GM19193 (cell line): ENCODE data around the gene RGS7.

Source experiments
- POLR2A ChIP-seq: IDR thresholded peaks from 4 replicates; pipeline ENCODE4 v1.6.1; 2011; ENCODE audit not compliant: insufficient read depth, insufficient read length; ENCODE audit errors: extremely low read depth

The RGS7 gene

DNA sequence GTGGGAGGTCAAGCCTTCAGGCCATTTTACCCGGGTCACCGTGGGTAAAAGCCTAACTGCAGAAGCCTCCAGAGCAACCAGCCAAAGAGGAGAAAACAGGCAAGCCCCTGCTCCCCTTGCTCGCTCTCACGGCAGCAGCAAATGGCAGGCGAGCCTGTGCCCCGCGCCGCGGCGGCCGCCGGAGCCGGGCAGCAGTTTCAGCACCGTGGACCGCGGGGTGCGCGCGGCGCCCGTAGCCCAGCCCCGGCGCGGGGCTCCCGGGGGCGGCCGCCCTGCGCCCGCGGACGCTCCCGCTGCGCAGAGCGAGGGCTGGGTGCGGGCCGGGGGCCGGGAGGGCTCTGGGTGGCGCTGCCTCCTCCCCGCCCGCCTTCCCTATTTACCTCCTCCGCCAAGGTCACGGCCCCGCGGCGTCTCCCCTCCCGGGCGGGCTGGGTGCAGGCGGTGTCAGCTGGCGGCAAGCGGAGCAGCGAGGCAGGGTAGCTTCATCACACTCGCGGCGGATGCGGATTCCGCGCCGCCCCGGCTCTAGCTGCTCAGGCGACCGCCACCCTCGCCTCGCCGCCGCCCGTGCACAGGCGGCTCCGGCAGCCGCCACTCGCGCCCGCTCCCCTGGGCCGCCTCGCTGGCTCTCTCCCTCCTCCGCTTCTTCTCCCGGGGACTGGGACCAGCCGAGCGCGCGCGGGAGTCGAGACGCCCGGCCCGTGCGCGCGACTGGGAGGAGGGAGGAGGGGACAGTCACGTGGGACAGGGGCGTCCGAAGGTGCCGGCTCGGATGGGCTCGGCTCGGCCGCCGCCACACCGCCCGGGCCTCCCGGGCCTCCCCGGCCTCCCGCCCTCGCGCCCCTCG is at the start of gene RGS7:
TSS of gene RGS7 (minus strand) at position 687 of the 847 bp plus-strand sequence.
- TF ChIP-seq POLR2A: no peak

DNA sequence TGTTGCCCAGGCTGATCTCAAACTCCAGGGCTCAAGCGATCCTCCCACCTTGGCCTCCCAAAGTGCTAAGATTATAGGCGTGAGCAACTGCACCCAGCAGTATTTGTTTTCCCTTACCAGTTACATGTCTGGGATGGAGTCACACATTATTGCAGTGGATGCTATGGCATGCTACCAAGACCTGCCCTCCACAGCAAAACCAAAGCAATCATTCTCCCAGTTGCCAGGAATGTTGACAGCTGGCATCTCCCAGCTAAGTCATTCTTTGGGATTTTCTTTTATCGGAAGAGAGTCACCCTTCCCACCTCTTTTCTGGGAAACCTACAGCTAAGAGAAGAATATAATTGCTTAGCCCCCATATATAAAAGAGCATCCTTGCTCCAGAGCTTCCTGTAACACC is 49.4 kb upstream of the RGS7 start:
- TF ChIP-seq POLR2A: no peak

DNA sequence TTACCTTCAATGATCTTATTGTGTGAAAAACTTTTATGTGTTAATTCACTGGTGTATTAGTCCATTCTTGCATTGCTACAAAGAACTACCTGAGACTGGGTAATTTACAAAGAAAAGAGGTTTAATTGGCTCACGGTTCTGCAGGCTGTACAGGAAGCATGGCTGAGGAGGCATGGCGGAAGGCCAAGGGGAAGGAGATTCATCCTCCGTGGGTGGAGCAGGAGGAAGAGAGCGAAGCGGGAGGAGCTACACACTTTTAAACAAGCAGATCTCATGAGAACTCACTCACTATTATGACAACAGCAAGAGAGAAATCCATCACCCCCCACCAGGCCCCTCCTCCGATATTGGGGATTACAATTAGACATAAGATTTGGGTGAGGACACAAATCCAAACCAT is 44.2 kb upstream of the RGS7 start:
- no peak for TF ChIP-seq POLR2A

DNA sequence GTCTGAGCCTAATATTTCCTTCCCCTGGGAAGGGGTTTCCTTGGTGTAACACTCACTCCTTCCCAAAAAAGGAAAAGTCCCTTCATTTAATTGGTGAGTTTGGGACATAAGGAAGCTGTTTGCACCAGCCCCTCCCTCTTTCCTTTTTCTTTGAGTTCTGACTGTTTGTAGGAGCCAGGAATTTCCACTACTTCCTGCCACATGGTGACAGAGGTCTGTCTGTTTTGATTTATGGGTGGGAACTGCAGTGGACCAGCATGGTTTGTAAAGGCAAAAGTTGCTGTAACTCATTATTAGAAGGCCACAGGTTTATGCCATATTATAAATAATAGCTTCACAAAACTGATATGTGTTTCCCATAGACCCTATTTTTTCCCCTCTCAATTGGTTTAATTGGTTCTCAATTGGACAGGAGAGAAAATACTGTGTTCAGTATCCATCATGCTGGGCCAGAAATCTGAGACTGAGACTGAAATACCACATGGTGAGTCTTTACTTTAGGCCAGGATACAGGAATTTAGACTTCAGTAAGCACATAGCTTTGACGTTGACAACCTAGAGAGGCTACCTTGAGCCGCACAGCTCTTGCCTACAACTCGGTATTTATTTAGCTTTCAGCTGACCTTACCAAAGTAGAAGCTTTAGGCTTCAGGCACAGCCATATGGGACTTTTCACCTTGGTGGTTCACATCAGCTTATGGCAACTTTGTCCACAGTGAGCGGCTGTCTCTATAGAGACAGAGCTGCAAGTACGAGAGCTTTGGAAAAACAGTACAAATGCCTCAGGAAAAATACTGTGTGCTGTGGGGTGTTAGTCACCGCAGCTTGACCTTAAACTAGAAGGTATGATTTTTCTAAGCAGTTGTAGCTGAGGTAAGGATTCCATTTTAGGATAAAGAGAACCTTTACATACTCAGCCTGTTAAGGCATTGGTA is 40.0 kb upstream of the RGS7 start:
- TF ChIP-seq POLR2A: no peak

GRCh38 chr1:241391926-241392710 is 35.1 kb upstream of the RGS7 start:
- TF ChIP-seq POLR2A: no peak

DNA sequence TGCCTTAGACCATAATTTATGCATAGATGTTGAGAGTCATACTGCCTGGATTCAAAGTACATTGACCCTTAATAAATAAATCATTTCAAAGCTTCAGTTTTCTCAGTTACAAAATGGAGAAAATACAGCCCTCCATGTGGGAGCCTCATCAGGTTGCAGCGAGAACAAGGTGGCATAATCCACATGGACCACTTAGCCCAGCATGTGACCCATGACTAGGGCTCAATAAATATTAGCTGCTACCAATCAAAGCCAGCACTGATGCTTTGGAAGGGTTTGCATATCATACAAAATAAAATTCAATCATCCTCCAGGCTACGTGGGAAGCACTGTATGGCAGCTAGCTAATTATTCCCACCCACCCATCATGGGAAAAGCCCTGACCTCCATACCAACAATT is 33.5 kb upstream of the RGS7 start:
- no peak for TF ChIP-seq POLR2A

DNA sequence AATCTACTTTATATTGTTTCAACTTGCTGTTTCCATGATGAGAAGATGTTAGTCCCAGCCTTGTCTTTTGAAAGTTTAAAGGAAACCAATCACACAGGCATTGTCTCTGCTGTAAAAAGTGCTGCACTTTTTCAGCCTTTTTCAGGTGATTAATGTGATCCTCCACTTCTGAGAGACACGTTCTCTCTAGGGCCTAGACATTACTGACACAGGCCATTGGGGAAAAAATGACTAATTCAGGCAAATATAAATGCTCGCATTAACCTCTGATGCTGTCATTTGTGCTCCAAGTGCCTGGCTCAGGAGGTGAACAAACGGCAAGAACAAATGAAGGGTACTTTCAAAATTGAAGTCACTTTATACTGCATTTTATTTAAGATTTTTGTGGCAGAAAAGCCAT is 32.4 kb upstream of the RGS7 start:
- TF ChIP-seq POLR2A: no peak

DNA sequence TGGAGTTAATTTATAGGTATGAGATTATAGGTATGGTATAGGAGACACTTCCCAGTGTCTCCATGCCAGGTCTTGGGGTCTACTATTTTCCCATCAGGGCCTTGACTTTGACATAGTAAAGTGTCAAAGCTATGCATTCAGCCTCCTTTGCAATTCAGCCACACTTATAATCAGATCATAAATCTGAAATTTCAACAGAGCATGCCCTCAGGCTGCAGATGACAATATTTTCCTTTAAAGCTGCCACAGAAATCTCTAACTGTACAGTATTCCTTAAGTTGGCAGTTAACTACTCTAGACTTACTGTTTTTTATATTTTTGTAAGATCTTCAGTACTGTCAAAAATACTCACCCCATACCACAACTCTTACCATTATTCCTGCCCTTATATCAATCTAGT is 30.2 kb upstream of the RGS7 start:
- TF ChIP-seq POLR2A: no peak

GRCh38 chr1:241376701-241377100 is 19.7 kb upstream of the RGS7 start:
- TF ChIP-seq POLR2A: no peak

DNA sequence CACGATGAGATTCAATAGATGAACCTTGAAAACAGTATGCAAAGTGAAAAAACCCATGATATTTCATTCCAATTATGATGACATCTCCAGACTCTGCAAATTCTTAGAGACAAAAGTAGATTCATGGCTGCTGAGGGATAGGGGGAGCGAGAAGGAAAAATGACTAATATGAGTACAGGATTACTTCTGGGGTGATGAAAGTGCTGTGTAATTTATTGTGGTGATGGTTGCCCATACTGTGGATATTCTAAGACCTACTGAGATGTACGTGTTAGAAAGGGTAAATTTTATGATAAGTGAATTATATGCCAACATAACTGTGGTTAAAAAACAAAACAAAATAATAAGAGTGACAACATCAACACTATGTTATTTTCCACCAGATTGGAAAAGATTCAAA is 18.9 kb upstream of the RGS7 start:
- TF ChIP-seq POLR2A: no peak

DNA sequence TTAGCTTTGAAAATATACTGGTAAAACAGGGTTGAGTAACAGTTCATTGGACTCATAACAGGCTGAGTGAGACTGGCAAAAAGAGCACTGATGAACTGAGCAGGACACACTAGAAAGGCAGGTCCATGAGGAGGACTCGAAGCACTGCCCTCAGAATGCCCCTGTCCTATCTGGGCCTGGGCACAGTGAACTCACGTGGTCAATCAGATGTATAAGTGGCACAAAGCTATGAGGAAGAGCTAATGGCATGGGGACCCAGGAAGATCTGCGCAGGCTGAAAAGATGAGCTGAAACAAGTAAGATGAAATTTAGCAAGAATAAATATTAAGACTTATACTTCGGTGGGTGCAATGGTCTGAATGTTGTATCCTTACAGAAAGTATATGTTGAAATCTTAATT is 9.2 kb upstream of the RGS7 start:
- no peak for TF ChIP-seq POLR2A

- TF ChIP-seq POLR2A: no peak
Measured at GRCh38 chr1:241362350-241362749, 5.3 kb upstream of the RGS7 start.

DNA sequence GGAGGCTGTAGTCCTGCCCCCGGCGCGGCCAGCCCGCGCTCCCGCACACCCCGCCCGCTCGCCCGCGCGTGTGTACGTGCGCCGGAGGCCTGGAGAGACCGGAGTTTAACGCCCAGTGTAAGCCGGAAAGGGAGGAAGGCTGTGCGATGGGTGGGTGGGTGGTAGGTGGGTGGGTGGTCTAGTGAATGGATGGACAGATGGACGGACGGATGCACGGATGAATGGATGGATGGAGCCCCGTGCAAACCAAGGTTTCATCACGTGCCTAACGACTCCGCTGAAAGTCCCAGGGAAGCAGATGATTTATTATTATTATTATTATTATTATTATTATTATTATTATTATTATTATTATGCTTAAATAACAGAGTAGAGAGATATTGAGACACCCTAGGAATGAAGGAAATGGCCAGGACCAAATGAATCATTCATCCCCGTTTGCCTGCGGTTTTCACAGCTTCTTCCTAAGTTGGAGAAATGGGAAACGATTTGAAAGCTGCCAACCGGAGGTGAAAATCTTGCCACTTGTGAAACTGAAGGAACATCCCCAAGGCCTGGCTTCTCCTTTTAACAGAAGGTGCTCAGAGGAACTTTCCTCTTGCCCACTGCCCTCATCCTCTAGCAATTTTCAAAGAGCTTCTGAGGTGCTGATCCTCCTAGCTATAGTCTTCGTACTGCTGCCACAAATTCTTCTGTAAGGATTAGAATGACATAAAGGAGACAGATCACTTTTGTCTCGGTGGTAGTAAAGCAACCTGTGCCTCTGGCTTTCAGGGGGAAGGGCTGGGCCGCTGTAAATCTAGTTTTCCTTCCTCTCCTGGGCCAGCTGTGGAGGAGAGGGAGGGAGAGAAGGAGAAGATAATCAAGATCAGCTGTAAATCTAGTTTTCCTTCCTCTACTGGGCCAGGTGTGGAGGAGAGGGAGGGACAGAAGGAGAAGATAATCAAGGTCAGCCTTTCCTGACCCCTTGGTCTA is 648 bp upstream of the RGS7 start:
- TF ChIP-seq POLR2A: no peak

GRCh38 chr1:241356187-241356518 is 852 bp downstream of the RGS7 start:
- TF ChIP-seq POLR2A: no peak

GRCh38 chr1:241355311-241356010 is 1.5 kb downstream of the RGS7 start:
- no peak for TF ChIP-seq POLR2A
